Stimulated activated CD8-positive, alpha-beta memory T cell treated with anti-CD3 and anti-CD28 coated beads, Interleukin-7, amount 100 ng/mL, for 1 hour (primary cell): ENCODE data around the gene NELL1.

Experiments used
- DNase-seq, 2 donors: peaks; one replicate each; pipeline ENCODE4 v3.0.0-alpha.2; 2020; ENCODE audit warnings: low read depth in 2 of 2

NELL1 gene

GRCh38 chr11:21412652-21413383, 743.4 kb downstream of the NELL1 start:
- no peak for DNase-seq

GRCh38 chr11:21414953-21415352, 745.6 kb downstream of the NELL1 start:
- no peak for DNase-seq

- no peak for DNase-seq
Measured at GRCh38 chr11:21415606-21416005, 746.2 kb downstream of the NELL1 start.

- DNase-seq: no peak
Measured at GRCh38 chr11:21421711-21422329, 752.4 kb downstream of the NELL1 start.

- DNase-seq: no peak
Measured at GRCh38 chr11:21426931-21427330, 757.5 kb downstream of the NELL1 start.

- no peak for DNase-seq
Measured at GRCh38 chr11:21427726-21428125, 758.3 kb downstream of the NELL1 start.

GRCh38 chr11:21428796-21429195, 759.4 kb downstream of the NELL1 start:
- DNase-seq: no peak

GRCh38 chr11:21429401-21429800, 760.0 kb downstream of the NELL1 start:
- no peak for DNase-seq

- no peak for DNase-seq
Measured at GRCh38 chr11:21430537-21430936, 761.2 kb downstream of the NELL1 start.

GRCh38 chr11:21446939-21447590, 777.7 kb downstream of the NELL1 start:
- no peak for DNase-seq

GRCh38 chr11:21447871-21448270, 778.5 kb downstream of the NELL1 start:
- no peak for DNase-seq

GRCh38 chr11:21456186-21456585, 786.8 kb downstream of the NELL1 start:
- no peak for DNase-seq

GRCh38 chr11:21460082-21460481, 790.7 kb downstream of the NELL1 start:
- DNase-seq: no peak

GRCh38 chr11:21461701-21462100, 792.3 kb downstream of the NELL1 start:
- DNase-seq: no peak

GRCh38 chr11:21464601-21465193, 795.3 kb downstream of the NELL1 start:
- DNase-seq: no peak

GRCh38 chr11:21465203-21465602, 795.8 kb downstream of the NELL1 start:
- DNase-seq: no peak

GRCh38 chr11:21465920-21466319, 796.5 kb downstream of the NELL1 start:
- DNase-seq: no peak

GRCh38 chr11:21470521-21470920, 801.1 kb downstream of the NELL1 start:
- DNase-seq: no peak

- DNase-seq: no peak
Measured at GRCh38 chr11:21472261-21472660, 802.9 kb downstream of the NELL1 start.

GRCh38 chr11:21474529-21474928, 805.1 kb downstream of the NELL1 start:
- no peak for DNase-seq

GRCh38 chr11:21475276-21475675, 805.9 kb downstream of the NELL1 start:
- no peak for DNase-seq

GRCh38 chr11:21476588-21476987, 807.2 kb downstream of the NELL1 start:
- no peak for DNase-seq

GRCh38 chr11:21480240-21480639, 810.9 kb downstream of the NELL1 start:
- no peak for DNase-seq
